Cardiac fibroblast (primary cell): ENCODE results near the gene LSM7.

Experiments used
- DNase-seq, 2 donors: peaks; one replicate each; pipeline versions ENCODE4 v3.0.0 to v3.0.0-alpha.2; 2010; ENCODE audit warnings: low read depth in 2 of 2
- H3K4me3 ChIP-seq, 2 donors: replicated peaks in 1 of 2; 1 replicate in 1 of 2; 2 replicates in 1 of 2; pipeline ENCODE4 v1.5.1; 2011; ENCODE audit warnings: low read depth in 2 of 2, low read length in 2 of 2, mild to moderate bottlenecking in 2 of 2, moderate library complexity in 1 of 2
- CTCF ChIP-seq: IDR thresholded peaks from one replicate; pipeline ENCODE4 v1.5.1; 2011; ENCODE audit warnings: low read depth, mild to moderate bottlenecking, low read length, inconsistent platforms

The LSM7 gene

GRCh38 chr19:2327773-2328400, 499 bp downstream of the LSM7 start:
- DNase-seq, result peak; percentile 81 to 83
- peak overlapping the region; percentile 91 to 94 for H3K4me3 ChIP-seq
- TF ChIP-seq CTCF, result no peak

- no peak for DNase-seq
- H3K4me3 ChIP-seq, result peak overlapping the region in 1 of 2 donors; percentile 91
- no peak for TF ChIP-seq CTCF
Measured at GRCh38 chr19:2326699-2327360, 1.6 kb downstream of the LSM7 start.

GRCh38 chr19:2325281-2326046, 2.9 kb downstream of the LSM7 start:
- no peak overlapping the region for H3K4me3 ChIP-seq
- no peak for TF ChIP-seq CTCF
- no peak for DNase-seq

- no peak for DNase-seq
- no peak for TF ChIP-seq CTCF
- no peak overlapping the region for H3K4me3 ChIP-seq
Measured at GRCh38 chr19:2324220-2324948, 4.0 kb downstream of the LSM7 start.

GRCh38 chr19:2323707-2324106, 4.7 kb downstream of the LSM7 start:
- DNase-seq, result no peak
- no peak for TF ChIP-seq CTCF
- H3K4me3 ChIP-seq, result no peak overlapping the region

- DNase-seq, result no peak
- no peak overlapping the region for H3K4me3 ChIP-seq
- TF ChIP-seq CTCF, result no peak
Measured at GRCh38 chr19:2321565-2322283, 6.7 kb downstream of the LSM7 start.
